Measurements from ENCODE around the gene HMCN2. TPM values are rescaled to one million over a fixed set of nuclear protein-coding genes. Genes with fewer than 3 reads are reported as not detected.

HMCN2 gene
- total RNA-seq, 2 donors from 2014 or later, result 2.9 to 5.5 TPM

GRCh38 chr9:130447193-130447816 lies 181.7 kb downstream of the HMCN2 start:
- DNase-seq (ENCODE audit: low spot score), result no peak
- Histone ChIP-seq H3K4me1 (replicated peaks) (no peaks in the 10 kb centered on the region), H3K4me3 (no peak overlapping the region), H3K36me3 (no peaks in the 10 kb centered on the region), H3K27ac (no peak overlapping the region), H3K27me3 (replicated peaks; ENCODE audit: insufficient read depth) (no peaks in the 10 kb centered on the region), H3K9me3 (no peaks in the 10 kb centered on the region)
- TF ChIP-seq POLR2A (IDR thresholded peaks at IDR 0.05), result no peak
- TF ChIP-seq, protein P1, sequence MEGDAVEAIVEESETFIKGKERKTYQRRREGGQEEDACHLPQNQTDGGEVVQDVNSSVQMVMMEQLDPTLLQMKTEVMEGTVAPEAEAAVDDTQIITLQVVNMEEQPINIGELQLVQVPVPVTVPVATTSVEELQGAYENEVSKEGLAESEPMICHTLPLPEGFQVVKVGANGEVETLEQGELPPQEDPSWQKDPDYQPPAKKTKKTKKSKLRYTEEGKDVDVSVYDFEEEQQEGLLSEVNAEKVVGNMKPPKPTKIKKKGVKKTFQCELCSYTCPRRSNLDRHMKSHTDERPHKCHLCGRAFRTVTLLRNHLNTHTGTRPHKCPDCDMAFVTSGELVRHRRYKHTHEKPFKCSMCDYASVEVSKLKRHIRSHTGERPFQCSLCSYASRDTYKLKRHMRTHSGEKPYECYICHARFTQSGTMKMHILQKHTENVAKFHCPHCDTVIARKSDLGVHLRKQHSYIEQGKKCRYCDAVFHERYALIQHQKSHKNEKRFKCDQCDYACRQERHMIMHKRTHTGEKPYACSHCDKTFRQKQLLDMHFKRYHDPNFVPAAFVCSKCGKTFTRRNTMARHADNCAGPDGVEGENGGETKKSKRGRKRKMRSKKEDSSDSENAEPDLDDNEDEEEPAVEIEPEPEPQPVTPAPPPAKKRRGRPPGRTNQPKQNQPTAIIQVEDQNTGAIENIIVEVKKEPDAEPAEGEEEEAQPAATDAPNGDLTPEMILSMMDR (IDR thresholded peaks at IDR 0.05), result no peak
- TF ChIP-seq POLR2AphosphoS5 (IDR thresholded peaks at IDR 0.05), result no peak
- intact Hi-C loops (cut with DNase I), result no loop called here
- WGBS, result 76% methylated on average over 12 of the region's 12 CpGs

DNA sequence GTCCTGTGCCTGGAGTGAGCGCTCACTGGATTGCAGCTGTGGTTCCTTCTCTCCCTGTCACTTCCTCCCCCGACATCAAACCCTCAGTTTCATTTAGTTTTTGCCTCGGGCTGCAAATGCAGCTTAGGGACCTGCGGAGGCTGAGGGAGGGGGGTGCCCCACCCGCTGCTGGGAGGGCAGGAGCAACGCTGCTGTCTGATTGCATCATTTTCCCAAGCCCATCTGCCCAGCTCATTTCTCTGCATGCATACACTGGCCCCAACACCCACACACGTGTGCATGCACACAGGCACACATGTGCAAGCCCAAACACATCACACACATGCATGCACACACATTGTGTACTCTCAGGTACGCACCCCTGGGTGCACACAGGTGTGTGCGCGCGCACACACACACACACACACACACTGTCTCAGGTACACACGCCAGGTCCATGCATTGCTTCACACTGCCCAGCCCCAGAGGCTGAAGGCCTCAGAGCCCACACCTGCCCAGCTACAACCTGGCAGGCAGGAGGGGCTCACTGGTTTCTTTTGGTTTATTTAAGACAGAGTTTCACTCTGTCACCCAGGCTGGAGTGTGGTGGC lies 182.6 kb downstream of the HMCN2 start:
- H3K4me1 ChIP-seq (replicated peaks), result no peaks in the 10 kb centered on the region

GRCh38 chr9:130448771-130449603 lies 183.4 kb downstream of the HMCN2 start:
- no peak for DNase-seq (ENCODE audit: low spot score)
- intact Hi-C loops (cut with DNase I), result no loop called here
- Histone ChIP-seq H3K27ac (no peak overlapping the region), H3K4me1 (replicated peaks) (no peaks in the 10 kb centered on the region), H3K27me3 (replicated peaks; ENCODE audit: insufficient read depth) (no peaks in the 10 kb centered on the region), H3K4me3 (no peak overlapping the region), H3K36me3 (no peaks in the 10 kb centered on the region), H3K9me3 (no peaks in the 10 kb centered on the region)
- 95% methylated on average over 10 of the region's 10 CpGs for WGBS
- TF ChIP-seq, protein P1 (IDR thresholded peaks at IDR 0.05), result no peak
- no peak for TF ChIP-seq POLR2AphosphoS5 (IDR thresholded peaks at IDR 0.05)
- no peak for TF ChIP-seq POLR2A (IDR thresholded peaks at IDR 0.05)

More for the DNA sequence above, 182.6 kb downstream of the HMCN2 start:
- TF ChIP-seq POLR2A (IDR thresholded peaks at IDR 0.05) (no peak), POLR2AphosphoS5 (IDR thresholded peaks at IDR 0.05) (no peak)
- TF ChIP-seq, protein P1 (IDR thresholded peaks at IDR 0.05), result no peak
- Histone ChIP-seq H3K27ac (no peak overlapping the region), H3K4me3 (no peak overlapping the region), H3K9me3 (no peaks in the 10 kb centered on the region), H3K27me3 (replicated peaks; ENCODE audit: insufficient read depth) (no peaks in the 10 kb centered on the region), H3K36me3 (no peaks in the 10 kb centered on the region)
- DNase-seq (ENCODE audit: low spot score), result no peak
- 65% methylated on average over 12 of the region's 12 CpGs for WGBS
- intact Hi-C loops (cut with DNase I), result no loop called here

DNA sequence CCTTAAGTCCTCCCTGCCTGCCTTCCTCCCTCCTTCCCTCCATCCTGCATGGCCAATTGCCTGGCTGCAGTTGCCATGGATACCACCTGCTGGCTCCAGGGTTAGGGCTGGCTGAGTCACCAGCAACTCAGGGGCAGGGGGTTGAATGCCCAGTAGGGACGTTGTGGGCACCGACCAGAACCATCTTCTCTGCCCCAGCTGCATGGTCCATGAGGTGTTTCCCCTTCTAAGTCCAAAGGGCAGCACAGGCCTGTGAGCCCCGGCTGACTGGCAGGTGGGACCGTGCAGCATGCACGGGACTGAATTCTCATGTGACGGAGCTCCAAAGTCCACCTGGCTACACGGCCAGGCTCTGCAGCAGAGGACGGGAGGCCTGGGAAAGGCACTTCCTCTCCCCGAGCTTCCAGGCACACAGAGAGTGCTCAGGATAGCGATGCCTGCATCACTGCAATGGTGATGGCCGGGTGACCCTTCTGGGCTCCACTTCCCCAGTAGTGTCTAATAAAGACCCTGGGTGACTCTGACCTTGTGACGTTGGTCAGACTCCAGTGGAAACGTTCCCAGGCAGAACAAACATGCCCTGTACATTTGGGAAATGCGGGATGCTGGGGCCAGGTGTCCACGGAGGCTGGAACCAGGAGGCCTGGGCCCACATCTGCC lies 184.9 kb downstream of the HMCN2 start:
- intact Hi-C loops (cut with DNase I), result no loop called here
- Histone ChIP-seq H3K4me1 (replicated peaks) (no peaks in the 10 kb centered on the region), H3K27ac (no peak overlapping the region), H3K36me3 (no peaks in the 10 kb centered on the region), H3K9me3 (no peaks in the 10 kb centered on the region), H3K27me3 (replicated peaks; ENCODE audit: insufficient read depth) (no peaks in the 10 kb centered on the region), H3K4me3 (no peak overlapping the region)
- TF ChIP-seq POLR2A (IDR thresholded peaks at IDR 0.05), result no peak
- TF ChIP-seq, protein P1 (IDR thresholded peaks at IDR 0.05), result no peak
- no peak for TF ChIP-seq POLR2AphosphoS5 (IDR thresholded peaks at IDR 0.05)
- no peak for DNase-seq (ENCODE audit: low spot score)
- 79% methylated on average over 15 of the region's 15 CpGs for WGBS

All from prostate gland (tissue), 2 donors.